Osteoblast (primary cell): ENCODE data around the gene MAPK8. TPM values are rescaled to one million over a fixed set of nuclear protein-coding genes. Genes with fewer than 3 reads are reported as not detected.

Experiments
- DNase-seq: peaks from one replicate; pipeline ENCODE4 v3.0.0; 2011; ENCODE audit warnings: low spot score, mixed read lengths; ENCODE audit not compliant: insufficient read length; ENCODE audit errors: missing footprints
- H2AFZ ChIP-seq: 2 replicates; pipeline ENCODE4 v1.6.0; 2011; ENCODE audit warnings: mild to moderate bottlenecking, low read length
- H3K27ac ChIP-seq: 2 replicates; pipeline ENCODE4 v1.5.1; 2011; ENCODE audit warnings: mild to moderate bottlenecking, low read depth, low read length, moderate library complexity
- H3K27me3 ChIP-seq: 2 replicates; pipeline ENCODE4 v1.6.0; 2012; ENCODE audit warnings: mild to moderate bottlenecking, control low read depth, inconsistent platforms, low read length, moderate library complexity; ENCODE audit not compliant: insufficient read depth
- H3K36me3 ChIP-seq: 2 replicates; pipeline ENCODE4 v1.5.1; 2011; ENCODE audit warnings: mild to moderate bottlenecking, low read length, control low read depth, moderate library complexity; ENCODE audit not compliant: insufficient read depth
- H3K4me1 ChIP-seq: 2 replicates; pipeline ENCODE4 v1.5.1; 2011; ENCODE audit warnings: mild to moderate bottlenecking, low read length, control low read depth, moderate library complexity; ENCODE audit not compliant: insufficient read depth
- H3K4me2 ChIP-seq: 2 replicates; pipeline ENCODE4 v1.6.0; 2011; ENCODE audit warnings: mild to moderate bottlenecking, low read length; ENCODE audit not compliant: insufficient read depth
- H3K4me3 ChIP-seq: fragments of 200-600 bp; sonication (generic); 3 replicates; pipeline ENCODE4 v1.5.1; 2012; ENCODE audit warnings: mild to moderate bottlenecking, low read length, inconsistent platforms; ENCODE audit not compliant: insufficient read depth
- H3K79me2 ChIP-seq: 2 replicates; pipeline ENCODE4 v1.6.0; 2012; ENCODE audit warnings: mild to moderate bottlenecking, low read length, control low read depth, inconsistent platforms; ENCODE audit not compliant: insufficient read depth
- H3K9me3 ChIP-seq: 2 replicates; pipeline ENCODE4 v1.5.1; 2011; ENCODE audit warnings: low read depth, low read length, control low read depth
- H4K20me1 ChIP-seq: 2 replicates; pipeline ENCODE4 v1.6.0; 2012; ENCODE audit warnings: mild to moderate bottlenecking, low read length, control low read depth; ENCODE audit not compliant: insufficient read depth
- total RNA-seq: library from RNA; depleted of rRNA; stranded (reverse); fragments of >200 nt; gene quantifications from 2 replicates; pipeline ENCODE4 v1.2.3, GENCODE V29; 2012
- TF ChIP-seq, protein P1 (sequence below): IDR thresholded peaks from 2 replicates; pipeline ENCODE4 v1.5.1; 2011; ENCODE audit warnings: mild to moderate bottlenecking, low read depth, low read length, moderate library complexity; ENCODE audit errors: extremely low read depth

Gene MAPK8
- total RNA-seq, 1 donor, result 55.7 TPM

DNA sequence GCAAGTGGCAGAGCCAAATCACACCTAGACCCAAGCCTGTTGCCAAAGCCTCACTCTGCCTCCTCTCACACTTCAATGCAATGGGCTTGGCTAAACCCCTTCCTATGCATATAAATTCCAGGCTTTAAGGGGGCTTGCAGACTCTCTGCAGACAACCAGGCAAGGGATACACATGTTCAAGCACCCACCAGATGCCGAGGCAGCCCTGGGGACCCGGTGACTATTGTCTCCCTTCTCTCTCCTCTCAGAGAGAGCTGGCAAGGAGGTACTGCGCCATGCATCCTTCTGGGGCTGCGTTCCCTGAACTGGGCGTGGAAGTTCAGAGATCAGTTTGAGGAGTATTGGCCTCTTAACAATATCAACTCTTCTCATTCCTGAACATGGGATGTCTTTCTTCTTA, 167.2 kb downstream of the MAPK8 start:
- TF ChIP-seq, protein P1, sequence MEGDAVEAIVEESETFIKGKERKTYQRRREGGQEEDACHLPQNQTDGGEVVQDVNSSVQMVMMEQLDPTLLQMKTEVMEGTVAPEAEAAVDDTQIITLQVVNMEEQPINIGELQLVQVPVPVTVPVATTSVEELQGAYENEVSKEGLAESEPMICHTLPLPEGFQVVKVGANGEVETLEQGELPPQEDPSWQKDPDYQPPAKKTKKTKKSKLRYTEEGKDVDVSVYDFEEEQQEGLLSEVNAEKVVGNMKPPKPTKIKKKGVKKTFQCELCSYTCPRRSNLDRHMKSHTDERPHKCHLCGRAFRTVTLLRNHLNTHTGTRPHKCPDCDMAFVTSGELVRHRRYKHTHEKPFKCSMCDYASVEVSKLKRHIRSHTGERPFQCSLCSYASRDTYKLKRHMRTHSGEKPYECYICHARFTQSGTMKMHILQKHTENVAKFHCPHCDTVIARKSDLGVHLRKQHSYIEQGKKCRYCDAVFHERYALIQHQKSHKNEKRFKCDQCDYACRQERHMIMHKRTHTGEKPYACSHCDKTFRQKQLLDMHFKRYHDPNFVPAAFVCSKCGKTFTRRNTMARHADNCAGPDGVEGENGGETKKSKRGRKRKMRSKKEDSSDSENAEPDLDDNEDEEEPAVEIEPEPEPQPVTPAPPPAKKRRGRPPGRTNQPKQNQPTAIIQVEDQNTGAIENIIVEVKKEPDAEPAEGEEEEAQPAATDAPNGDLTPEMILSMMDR, result no peak
- Histone ChIP-seq H4K20me1 (peaks cover 42% of the 10 kb centered on the region), H3K9me3 (no peaks in the 10 kb centered on the region), H3K4me3 (no peak overlapping the region), H3K4me1 (peaks cover 15% of the 10 kb centered on the region), H2AFZ (no peak overlapping the region), H3K27me3 (no peaks in the 10 kb centered on the region), H3K36me3 (peaks cover 46% of the 10 kb centered on the region), H3K79me2 (peaks cover 96% of the 10 kb centered on the region), H3K27ac (no peak overlapping the region), H3K4me2 (no peak overlapping the region)
- peak; percentile 74 for DNase-seq

DNA sequence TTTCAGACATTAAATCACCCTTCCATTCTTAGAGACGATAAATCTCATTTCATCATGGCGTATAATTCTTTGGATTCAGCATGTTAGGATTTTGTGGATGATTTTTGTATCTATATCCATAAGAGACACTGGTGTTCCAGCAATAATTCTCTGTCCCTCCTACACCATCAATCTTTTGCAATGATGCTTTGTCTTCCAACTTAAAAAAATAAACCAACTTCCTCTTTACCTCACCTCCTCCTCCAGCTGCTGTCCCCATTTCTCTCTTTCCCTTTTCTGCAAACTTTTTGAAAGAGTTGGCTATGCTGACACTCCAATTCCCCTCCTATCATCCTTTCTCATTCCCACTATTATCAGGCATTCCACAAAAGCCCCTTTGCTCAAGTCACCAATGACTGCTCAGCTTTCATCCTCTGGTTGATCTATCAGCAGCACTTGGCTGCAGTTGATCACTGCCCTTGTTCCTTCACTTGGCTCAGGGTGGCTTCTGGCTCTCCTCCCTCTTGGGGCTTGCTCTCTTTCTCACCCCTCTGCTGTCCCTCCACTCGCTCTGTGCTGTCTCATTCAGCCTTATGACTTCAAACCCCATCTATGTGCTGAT, 168.4 kb downstream of the MAPK8 start:
- no peak for DNase-seq
- Histone ChIP-seq H3K36me3 (peaks cover 45% of the 10 kb centered on the region), H3K27me3 (no peaks in the 10 kb centered on the region), H3K79me2 (peaks cover 96% of the 10 kb centered on the region), H4K20me1 (peaks cover 36% of the 10 kb centered on the region), H3K4me2 (no peak overlapping the region), H3K9me3 (no peaks in the 10 kb centered on the region), H3K27ac (no peak overlapping the region), H3K4me3 (no peak overlapping the region), H3K4me1 (peaks cover 15% of the 10 kb centered on the region), H2AFZ (no peak overlapping the region)
- TF ChIP-seq, protein P1, result no peak

DNA sequence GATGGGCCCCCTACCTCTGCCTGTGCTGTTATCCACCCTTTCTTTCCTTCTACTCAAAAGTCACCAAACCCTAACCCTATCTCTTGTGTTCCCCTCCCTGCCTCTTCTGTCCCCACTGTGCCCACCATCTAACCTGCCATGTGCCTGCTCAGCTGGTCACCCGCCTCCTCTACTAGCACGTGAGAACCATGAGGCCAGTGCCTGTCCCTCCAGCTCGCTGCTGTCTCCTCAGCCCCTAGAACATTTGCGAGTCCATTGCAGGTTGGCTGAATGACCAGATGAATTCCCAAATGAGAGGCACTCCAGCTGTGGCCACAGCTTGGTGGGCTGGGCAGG, 169.4 kb downstream of the MAPK8 start:
- H4K20me1 ChIP-seq, result peaks cover 28% of the 10 kb centered on the region
- no peak overlapping the region for H2AFZ ChIP-seq
- no peak overlapping the region for H3K4me3 ChIP-seq
- DNase-seq, result no peak
- H3K4me1 ChIP-seq, result peaks cover 14% of the 10 kb centered on the region
- no peak overlapping the region for H3K27ac ChIP-seq
- peaks cover 96% of the 10 kb centered on the region for H3K79me2 ChIP-seq
- TF ChIP-seq, protein P1, result no peak
- no peaks in the 10 kb centered on the region for H3K9me3 ChIP-seq
- peaks cover 51% of the 10 kb centered on the region for H3K36me3 ChIP-seq
- no peak overlapping the region for H3K4me2 ChIP-seq
- no peaks in the 10 kb centered on the region for H3K27me3 ChIP-seq

DNA sequence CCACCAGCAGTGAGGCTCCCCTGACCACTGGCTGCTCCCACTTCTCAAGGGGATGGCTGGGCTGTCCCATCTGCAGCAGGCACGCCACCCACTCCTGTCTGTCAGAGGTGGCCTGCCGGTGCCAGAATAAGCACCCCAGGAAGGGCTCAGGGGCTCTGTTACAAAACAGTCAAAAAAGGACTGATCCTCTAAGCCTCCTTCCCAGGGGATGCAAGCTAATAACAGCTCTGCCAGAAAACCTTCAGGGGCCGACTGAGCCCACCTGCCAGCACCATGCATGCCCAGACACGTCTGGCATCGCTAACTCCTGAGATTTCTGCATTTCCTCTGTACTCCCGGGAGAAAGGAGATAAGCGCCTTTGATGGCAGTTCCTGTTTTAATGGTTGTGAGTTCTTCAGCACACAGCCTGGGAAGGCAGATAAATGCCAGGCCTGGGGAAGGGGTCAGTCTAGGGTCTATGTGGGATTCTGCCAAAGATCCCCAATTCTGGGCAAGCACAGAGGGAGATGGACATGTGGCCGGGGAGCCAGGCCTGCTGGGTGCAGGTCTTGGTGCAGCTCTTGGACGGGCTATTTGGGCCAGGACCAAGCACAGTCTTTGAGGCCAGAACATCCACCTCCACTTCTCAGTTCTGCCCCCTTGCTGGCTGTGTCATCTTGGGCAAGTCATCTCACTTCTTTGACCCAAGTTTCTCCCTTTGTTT, 170.0 kb downstream of the MAPK8 start:
- DNase-seq, result no peak
- Histone ChIP-seq H3K4me1 (peaks cover 8% of the 10 kb centered on the region), H3K79me2 (peaks cover 96% of the 10 kb centered on the region)

More for the DNA sequence above, 170.0 kb downstream of the MAPK8 start:
- TF ChIP-seq, protein P1, result no peak
- peaks cover 51% of the 10 kb centered on the region for H3K36me3 ChIP-seq
- no peak overlapping the region for H3K27ac ChIP-seq
- no peak overlapping the region for H3K4me3 ChIP-seq
- H2AFZ ChIP-seq, result no peak overlapping the region
- H3K27me3 ChIP-seq, result no peaks in the 10 kb centered on the region
- peaks cover 24% of the 10 kb centered on the region for H4K20me1 ChIP-seq
- H3K4me2 ChIP-seq, result no peak overlapping the region
- no peaks in the 10 kb centered on the region for H3K9me3 ChIP-seq
